Activated naive CD4-positive, alpha-beta T cell treated with anti-CD3 and anti-CD28 coated beads for 36 hours (primary cell): ENCODE results near the gene CYP11A1. TPM values are rescaled to one million over a fixed set of nuclear protein-coding genes. Genes with fewer than 3 reads are reported as not detected.

Experiments
- CTCF ChIA-PET: fragments of 350-600 bp; sonication (Branson Sonifier 250); formaldehyde crosslinking; loops from one replicate; lab custom pipeline; 2021; ENCODE audit warnings: antibody characterized with exemption; lab: Charles Lee
- DNase-seq: peaks from one replicate; pipeline ENCODE4 v3.0.0-alpha.2; 2020
- H3K27ac Mint-ChIP-seq: one replicate; pipeline ENCODE4 v1.8.0; 2021; ENCODE audit warnings: mild to moderate bottlenecking, mixed read lengths
- H3K27me3 Mint-ChIP-seq: one replicate; pipeline ENCODE4 v1.8.0; 2021; ENCODE audit warnings: low read depth, mixed read lengths
- H3K36me3 Mint-ChIP-seq: one replicate; pipeline ENCODE4 v1.8.0; 2021; ENCODE audit warnings: low read depth, mixed read lengths
- H3K4me1 Mint-ChIP-seq: one replicate; pipeline ENCODE4 v1.8.0; 2021; ENCODE audit warnings: low read depth, mixed read lengths
- H3K4me3 Mint-ChIP-seq: one replicate; pipeline ENCODE4 v1.8.0; 2021; ENCODE audit warnings: mild to moderate bottlenecking, moderate library complexity, mixed read lengths
- H3K9me3 Mint-ChIP-seq: one replicate; pipeline ENCODE4 v1.8.0; 2021; ENCODE audit warnings: mixed read lengths
- intact Hi-C: fragments of 100-400 bp; cut with micrococcal nuclease; formaldehyde crosslinking; loops from one replicate; pipeline ENCODE4 v1.15.1; 2023
- total RNA-seq, 2 experiments: library from RNA; stranded (reverse); gene quantifications; one replicate each; pipeline ENCODE4 v1.2.3, GENCODE V29; 2021

The CYP11A1 gene
- total RNA-seq, 2 experiments from 2014 or later: not detected

DNA sequence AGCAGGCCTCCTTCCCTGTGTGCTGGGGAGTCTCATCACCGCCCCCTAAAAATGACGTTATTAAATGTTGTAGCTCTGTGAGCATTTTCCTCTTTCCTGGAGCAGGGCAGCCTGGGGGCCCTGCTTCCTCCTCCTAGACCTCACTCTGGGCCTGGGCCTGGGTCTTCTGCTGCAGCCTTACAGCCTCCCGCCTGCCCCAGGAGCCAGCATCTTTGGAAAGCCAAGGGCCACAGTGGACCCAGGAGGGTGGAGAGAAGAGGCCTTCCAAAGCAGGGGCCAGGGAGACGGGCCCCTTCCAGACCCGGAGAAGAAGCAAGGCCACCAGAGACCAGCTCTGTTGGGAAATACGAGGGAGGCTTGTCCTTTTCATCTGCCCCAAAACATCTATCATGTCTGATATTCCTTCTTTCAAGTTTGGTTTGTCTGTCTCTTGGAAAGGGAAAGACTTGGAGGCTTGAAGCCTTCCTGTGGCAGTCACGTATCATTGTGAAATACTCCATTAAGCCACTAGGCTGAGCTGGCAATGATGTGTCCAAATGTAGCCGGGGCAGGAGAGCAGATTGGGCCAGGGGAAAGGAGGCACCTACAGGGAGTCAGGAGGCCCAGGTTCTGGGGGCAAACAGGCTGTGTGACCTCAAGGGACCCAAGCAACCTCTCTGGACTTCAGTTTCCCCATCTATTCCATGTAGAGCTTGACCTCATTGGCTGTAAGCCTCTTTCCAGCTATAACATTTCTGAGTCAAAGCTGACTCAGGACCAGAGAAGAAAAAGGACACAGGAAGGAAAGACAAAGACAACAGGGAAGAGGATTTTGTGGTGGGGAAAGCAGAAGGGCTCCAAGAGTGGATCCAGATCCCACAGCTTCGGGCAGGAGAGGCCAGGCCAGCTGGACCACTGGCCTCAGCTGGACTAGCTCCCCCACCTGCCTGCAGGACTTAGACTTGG is 31.1 kb downstream of the CYP11A1 start:
- Mint-ChIP-seq H3K27ac (no peak overlapping the region), H3K36me3 (no peaks in the 10 kb centered on the region), H3K4me3 (no peak overlapping the region), H3K4me1 (no peaks in the 10 kb centered on the region), H3K9me3 (no peaks in the 10 kb centered on the region), H3K27me3 (no peaks in the 10 kb centered on the region)
- DNase-seq: no peak
- intact Hi-C loops: no loop called here
- CTCF ChIA-PET: no interaction called here

DNA sequence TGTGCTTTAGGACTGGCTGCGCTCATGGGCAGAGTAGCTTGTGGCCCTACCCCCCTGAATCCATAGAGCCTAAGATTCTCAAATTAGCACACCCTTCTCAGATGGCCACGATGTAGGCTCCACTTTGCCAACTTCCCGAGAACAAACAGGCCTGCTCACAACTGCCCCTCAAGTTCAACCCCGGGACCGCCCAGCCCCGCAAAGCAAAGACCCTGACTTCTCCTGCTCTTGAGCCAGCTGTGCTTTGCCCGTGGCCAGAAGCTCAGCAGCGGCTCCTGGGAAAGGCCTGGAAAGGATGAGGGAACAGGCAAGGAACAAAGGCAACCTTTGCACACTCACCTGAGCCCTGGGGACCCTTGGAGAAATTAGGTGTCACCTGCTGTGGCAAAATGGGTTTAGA is 32.0 kb downstream of the CYP11A1 start:
- Mint-ChIP-seq H3K27me3 (no peaks in the 10 kb centered on the region), H3K36me3 (no peaks in the 10 kb centered on the region), H3K4me3 (no peak overlapping the region), H3K4me1 (no peaks in the 10 kb centered on the region), H3K27ac (no peak overlapping the region), H3K9me3 (no peaks in the 10 kb centered on the region)
- no peak for DNase-seq
- intact Hi-C loops: no loop called here
- CTCF ChIA-PET: no interaction called here

DNA sequence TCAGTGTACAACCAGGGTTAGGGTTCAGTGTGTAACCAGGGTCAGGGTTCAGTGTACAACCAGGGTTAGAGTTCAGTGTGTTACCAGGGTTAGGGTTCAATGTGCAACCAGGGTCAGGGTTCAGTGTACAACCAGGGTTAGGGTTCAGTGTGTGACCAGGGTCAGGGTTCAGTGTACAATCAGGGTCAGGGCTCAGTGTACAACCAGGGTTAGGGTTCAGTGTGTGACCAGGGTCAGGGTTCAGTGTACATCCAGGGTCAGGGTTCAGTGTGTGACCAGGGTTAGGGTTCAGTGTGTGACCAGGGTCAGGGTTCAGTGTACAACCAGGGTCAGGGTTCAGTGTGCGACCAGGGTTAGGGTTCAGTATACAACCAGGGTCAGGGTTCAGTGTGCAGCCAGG is 33.3 kb downstream of the CYP11A1 start:
- intact Hi-C loops: no loop called here
- Mint-ChIP-seq H3K4me3 (no peak overlapping the region), H3K36me3 (no peaks in the 10 kb centered on the region), H3K27me3 (no peaks in the 10 kb centered on the region), H3K4me1 (no peaks in the 10 kb centered on the region), H3K9me3 (no peaks in the 10 kb centered on the region), H3K27ac (no peak overlapping the region)
- no peak for DNase-seq
- CTCF ChIA-PET: no interaction called here

DNA sequence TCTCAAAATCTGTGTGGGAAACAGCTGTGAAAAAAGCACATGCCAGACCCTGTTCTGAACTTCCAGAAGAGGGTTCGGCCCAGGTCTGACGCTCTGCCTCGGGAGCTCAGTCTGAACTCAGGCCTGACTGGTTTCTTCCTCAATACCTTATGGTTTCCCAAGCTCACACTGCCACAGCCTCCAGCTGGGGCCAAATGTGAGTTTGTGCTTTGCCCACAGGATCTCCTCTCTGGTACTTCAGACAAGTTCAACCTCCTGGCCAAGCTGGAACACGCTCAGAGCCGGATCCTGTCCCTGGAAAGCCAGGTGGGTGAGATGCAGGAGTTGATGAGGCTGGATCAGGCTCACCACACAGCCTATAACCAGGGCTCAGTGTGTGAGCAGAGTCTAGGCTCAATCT is 33.8 kb downstream of the CYP11A1 start:
- no peaks in the 10 kb centered on the region for H3K9me3 Mint-ChIP-seq

DNA sequence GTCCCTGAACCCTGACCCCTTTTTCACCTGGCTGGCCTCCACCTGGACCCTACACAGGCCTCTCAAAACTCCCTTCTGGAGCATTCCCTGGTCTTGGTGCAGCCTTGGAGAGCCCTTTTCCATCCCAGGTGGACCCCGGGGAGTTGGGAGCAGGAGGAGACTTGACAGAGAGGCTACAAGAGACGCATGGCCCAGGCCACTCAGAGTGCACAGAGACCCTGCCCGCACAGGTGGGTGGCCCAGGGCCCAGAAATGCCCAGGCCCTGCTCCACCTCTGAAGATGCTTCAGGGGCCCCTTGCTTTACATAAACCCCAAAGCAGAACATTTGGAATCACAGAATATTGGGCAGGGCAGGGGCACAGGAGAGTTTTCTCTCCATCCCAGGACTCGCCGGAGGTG is 34.4 kb downstream of the CYP11A1 start:
- H3K4me3 Mint-ChIP-seq: no peak overlapping the region
- no peak for DNase-seq
- no peaks in the 10 kb centered on the region for H3K4me1 Mint-ChIP-seq
- CTCF ChIA-PET: interaction anchor here (0.5 kb wide), 1 partner anchor 50 kb away, joined by 3 read pairs; no protein-coding TSS in a partner anchor
- intact Hi-C loops: no loop called here
- no peaks in the 10 kb centered on the region for H3K27me3 Mint-ChIP-seq
- H3K27ac Mint-ChIP-seq: no peak overlapping the region
- H3K36me3 Mint-ChIP-seq: no peaks in the 10 kb centered on the region
- no peaks in the 10 kb centered on the region for H3K9me3 Mint-ChIP-seq

More for the DNA sequence above, 33.8 kb downstream of the CYP11A1 start:
- Mint-ChIP-seq H3K27ac (no peak overlapping the region), H3K36me3 (no peaks in the 10 kb centered on the region), H3K27me3 (no peaks in the 10 kb centered on the region), H3K4me1 (no peaks in the 10 kb centered on the region), H3K4me3 (no peak overlapping the region)
- intact Hi-C loops: no loop called here
- no peak for DNase-seq
- CTCF ChIA-PET: no interaction called here

DNA sequence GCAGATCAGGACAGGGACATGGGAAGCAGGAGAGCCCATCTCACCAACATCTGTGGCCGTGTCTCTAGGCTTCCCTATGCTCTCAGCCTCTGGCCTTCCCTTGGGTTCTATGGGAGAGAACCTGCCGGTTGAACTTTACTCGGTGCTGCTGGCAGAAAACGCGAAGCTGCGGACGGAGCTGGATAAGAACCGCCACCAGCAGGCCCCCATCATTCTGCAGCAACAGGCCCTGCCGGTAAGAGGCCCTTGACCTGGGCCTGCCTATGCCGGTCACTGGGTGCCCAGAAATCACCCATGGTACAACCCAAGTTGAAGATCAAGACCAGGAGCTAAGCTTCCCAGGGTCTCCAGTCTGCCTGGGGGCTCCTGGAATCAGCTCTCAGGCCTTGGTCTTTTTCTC is 34.8 kb downstream of the CYP11A1 start:
- H3K27ac Mint-ChIP-seq: no peak overlapping the region
- intact Hi-C loops: no loop called here
- no peaks in the 10 kb centered on the region for H3K4me1 Mint-ChIP-seq
- no peak for DNase-seq
- CTCF ChIA-PET: interaction anchor here (0.5 kb wide), 1 partner anchor 50 kb away, joined by 3 read pairs; no protein-coding TSS in a partner anchor
- no peaks in the 10 kb centered on the region for H3K27me3 Mint-ChIP-seq
- H3K4me3 Mint-ChIP-seq: no peak overlapping the region
- no peaks in the 10 kb centered on the region for H3K36me3 Mint-ChIP-seq
- H3K9me3 Mint-ChIP-seq: no peaks in the 10 kb centered on the region

DNA sequence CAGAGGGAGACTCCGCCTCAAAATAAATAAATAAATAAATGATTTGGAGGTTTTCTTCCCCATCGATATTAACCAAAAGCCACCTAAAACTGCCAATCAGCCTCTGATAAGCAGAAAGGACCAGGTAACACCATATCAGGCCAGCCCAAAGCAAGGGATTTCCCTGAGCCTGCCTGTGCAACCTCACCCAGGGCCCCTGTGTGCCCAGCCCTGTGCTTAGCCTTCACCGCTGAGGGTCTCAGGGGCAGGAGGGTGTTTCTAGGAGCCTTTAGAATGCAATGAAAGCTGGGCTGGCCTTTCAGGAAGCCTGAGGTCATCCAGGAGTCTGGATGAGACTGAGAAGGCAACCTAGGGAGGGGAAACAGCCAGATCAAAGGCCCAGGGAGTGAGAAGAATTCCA is 35.4 kb downstream of the CYP11A1 start:
- Mint-ChIP-seq H3K27me3 (no peaks in the 10 kb centered on the region), H3K9me3 (no peaks in the 10 kb centered on the region), H3K4me3 (no peak overlapping the region), H3K36me3 (no peaks in the 10 kb centered on the region), H3K4me1 (no peaks in the 10 kb centered on the region), H3K27ac (no peak overlapping the region)
- no peak for DNase-seq
- CTCF ChIA-PET: no interaction called here
- intact Hi-C loops: no loop called here

DNA sequence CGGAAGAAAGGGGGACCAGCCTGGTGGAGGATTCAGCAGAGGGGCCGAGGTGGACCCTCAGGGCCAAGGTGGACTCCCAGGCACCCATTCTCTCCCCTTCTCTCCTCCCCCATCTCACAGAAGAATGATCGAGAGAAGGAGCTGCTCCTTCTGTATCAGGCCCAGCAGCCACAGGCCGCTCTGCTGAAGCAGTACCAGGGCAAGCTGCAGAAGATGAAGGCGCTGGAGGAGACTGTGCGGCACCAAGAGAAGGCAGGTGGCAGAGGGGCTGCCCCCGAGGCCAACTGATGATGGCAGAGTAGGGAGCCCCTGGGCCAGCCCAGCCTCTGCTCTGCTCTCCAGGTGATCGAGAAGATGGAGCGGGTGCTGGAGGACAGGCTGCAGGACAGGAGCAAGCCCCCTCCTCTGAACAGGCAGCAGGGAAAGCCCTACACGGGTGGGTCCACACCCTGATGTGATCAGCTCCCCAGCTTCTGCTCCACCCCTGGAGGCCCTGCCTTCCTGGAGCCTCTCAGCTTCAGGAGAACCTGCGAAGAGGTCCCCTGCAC is 36.5 kb downstream of the CYP11A1 start:
- Mint-ChIP-seq H3K27ac (no peak overlapping the region), H3K9me3 (no peaks in the 10 kb centered on the region), H3K36me3 (no peaks in the 10 kb centered on the region), H3K4me3 (no peak overlapping the region), H3K27me3 (no peaks in the 10 kb centered on the region), H3K4me1 (no peaks in the 10 kb centered on the region)
- CTCF ChIA-PET: no interaction called here
- no peak for DNase-seq
- intact Hi-C loops: no loop called here

DNA sequence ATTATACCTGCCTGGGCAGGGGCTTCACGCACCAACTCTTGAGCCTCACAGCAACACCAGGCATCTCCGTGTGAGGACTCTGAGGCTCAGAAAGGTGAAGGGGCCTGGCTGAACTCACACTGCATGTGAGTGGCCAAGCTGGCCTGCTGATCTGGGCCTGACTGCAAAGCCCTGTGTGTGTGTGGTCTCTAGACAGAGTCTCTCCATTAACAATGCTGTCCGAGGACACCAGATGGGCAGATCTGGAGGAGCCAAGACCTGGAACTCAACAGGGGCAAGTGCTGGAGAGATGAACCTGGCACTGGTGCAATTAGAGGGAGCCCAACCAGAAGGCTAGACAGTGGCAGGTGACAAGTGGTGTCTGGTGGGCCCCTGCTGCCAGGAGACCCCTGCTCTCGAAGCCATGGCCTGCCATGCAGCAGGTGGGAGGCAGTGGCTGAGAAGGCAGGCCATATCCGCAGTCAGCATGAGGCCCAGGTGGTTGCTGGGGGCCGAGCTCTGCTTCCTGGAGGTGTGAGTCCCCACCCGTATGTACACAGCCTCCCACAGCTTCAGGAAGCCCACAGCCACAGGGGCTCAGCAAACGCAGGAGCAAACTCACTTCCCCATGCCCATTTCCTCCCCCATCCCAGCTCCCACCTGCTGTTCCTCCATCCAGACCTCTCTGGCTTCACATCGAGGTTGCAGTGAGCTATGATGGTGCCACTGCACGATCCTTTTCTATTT is 39.0 kb downstream of the CYP11A1 start:
- CTCF ChIA-PET: no interaction called here
- Mint-ChIP-seq H3K27ac (no peak overlapping the region), H3K4me1 (no peaks in the 10 kb centered on the region), H3K27me3 (no peaks in the 10 kb centered on the region), H3K36me3 (no peaks in the 10 kb centered on the region), H3K9me3 (no peaks in the 10 kb centered on the region), H3K4me3 (no peak overlapping the region)
- intact Hi-C loops: no loop called here
- DNase-seq: no peak

DNA sequence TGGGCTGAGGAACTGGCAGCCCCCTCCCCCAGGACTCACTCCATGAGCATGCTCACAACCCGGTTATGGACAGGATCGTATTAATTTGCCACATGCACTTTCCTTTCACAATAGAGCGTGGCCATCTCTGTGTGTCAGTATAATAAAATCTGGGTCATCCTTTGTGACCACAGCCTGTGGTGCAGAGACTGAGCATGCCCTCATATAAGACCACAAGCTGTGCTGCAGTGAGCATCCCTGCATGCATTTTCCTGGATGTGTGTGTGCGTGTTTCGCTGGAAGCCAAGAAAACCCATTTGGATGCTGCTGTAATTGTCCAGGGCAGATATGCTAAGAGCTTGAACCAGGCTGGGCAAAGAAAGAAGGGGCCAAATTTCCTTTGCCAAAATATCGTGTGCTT is 39.7 kb downstream of the CYP11A1 start:
- Mint-ChIP-seq H3K4me3 (no peak overlapping the region), H3K27ac (no peak overlapping the region), H3K4me1 (no peaks in the 10 kb centered on the region), H3K36me3 (no peaks in the 10 kb centered on the region), H3K27me3 (no peaks in the 10 kb centered on the region), H3K9me3 (no peaks in the 10 kb centered on the region)
- DNase-seq: no peak
- CTCF ChIA-PET: interaction anchor here (0.8 kb wide), 1 partner anchor 277 kb away, joined by 3 read pairs; no protein-coding TSS in a partner anchor
- intact Hi-C loops: no loop called here

DNA sequence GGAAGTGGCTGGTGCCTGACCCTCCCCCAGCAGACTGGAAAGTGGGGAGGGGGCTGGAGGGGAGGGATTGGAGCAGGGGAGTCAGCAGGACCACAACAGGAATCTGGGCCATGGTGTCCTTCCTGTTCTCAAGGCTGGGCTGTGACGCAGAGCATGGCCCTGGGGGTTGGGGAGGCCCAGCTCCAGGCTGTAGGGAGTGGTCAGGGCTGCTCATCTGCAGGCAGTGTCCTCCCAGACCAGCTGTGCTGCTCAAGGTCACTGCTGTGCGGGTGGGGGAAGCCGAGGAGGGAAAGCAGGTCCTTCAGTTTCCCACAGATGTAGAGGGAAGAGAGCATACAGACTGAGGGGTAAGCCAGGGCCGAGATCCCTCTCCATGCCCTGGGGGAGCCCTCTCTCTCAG is 40.7 kb downstream of the CYP11A1 start:
- Mint-ChIP-seq H3K9me3 (no peaks in the 10 kb centered on the region), H3K4me1 (no peaks in the 10 kb centered on the region), H3K27me3 (no peaks in the 10 kb centered on the region), H3K27ac (no peak overlapping the region), H3K36me3 (no peaks in the 10 kb centered on the region), H3K4me3 (no peak overlapping the region)
- intact Hi-C loops: no loop called here
- CTCF ChIA-PET: interaction anchor here (0.8 kb wide), 1 partner anchor 276 kb away, joined by 3 read pairs; no protein-coding TSS in a partner anchor
- DNase-seq: no peak

DNA sequence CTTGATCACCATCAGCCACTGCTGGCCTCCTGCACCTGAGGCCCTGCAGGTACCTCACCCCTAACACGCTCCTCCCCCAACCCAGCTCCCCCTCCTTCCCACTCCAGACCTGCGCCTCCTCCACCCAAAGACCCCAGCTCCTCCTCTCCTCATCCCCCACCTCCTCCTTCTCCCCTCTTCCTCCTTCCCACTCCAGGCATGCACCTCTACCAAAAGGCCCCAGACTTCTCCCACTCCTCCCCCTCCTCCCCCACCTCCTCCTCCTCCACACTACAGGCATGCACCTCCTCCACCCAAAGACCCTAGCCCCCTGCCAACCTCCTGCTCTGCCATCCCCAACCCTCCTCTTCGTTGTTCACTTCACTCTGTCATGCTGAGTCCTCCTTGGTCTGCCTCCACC is 42.7 kb downstream of the CYP11A1 start:
- Mint-ChIP-seq H3K4me1 (peaks cover 5% of the 10 kb centered on the region), H3K36me3 (no peaks in the 10 kb centered on the region), H3K27me3 (no peaks in the 10 kb centered on the region), H3K4me3 (no peak overlapping the region), H3K27ac (no peak overlapping the region), H3K9me3 (no peaks in the 10 kb centered on the region)
- CTCF ChIA-PET: no interaction called here
- intact Hi-C loops: no loop called here
- no peak for DNase-seq
